Umbilical cord (tissue), 2 donors: ENCODE results near the gene KBTBD2. TPM values are rescaled to one million over a fixed set of nuclear protein-coding genes. Genes with fewer than 3 reads are reported as not detected.
A peak's percentile ranks its signal among the peaks of the same experiment; 100 is the strongest.
"Not testable (repeated sequence)": the region's sequence is repeated elsewhere in the genome, so short reads cannot be mapped to it uniquely, and the experiment has no call there.

Source experiments
- DNase-seq: peaks from one replicate; pipeline ENCODE4 v3.0.0-alpha.2; 2015; ENCODE audit warnings: low spot score
- total RNA-seq: library from RNA; depleted of rRNA; stranded (reverse); fragments of >200 nt; gene quantifications from one replicate; pipeline ENCODE4 v1.2.3, GENCODE V29; 2014; ENCODE audit warnings: low replicate concordance; ENCODE audit not compliant: insufficient read depth

The KBTBD2 gene
- total RNA-seq, 1 donor from 2014 or later = 74.6 TPM

GRCh38 chr7:32893722-32894121 is 2.2 kb upstream of the KBTBD2 start:
- DNase-seq = no peak

GRCh38 chr7:32893207-32893524 is 1.6 kb upstream of the KBTBD2 start:
- DNase-seq = peak; percentile 28

- DNase-seq = peak; percentile 83
These were observed 1.1 kb upstream of the KBTBD2 start for GRCh38 chr7:32892521-32893206.

- DNase-seq = peak; percentile 98
These were observed 400 bp upstream of the KBTBD2 start for GRCh38 chr7:32891800-32892520.

- DNase-seq = no peak
These were observed 842 bp downstream of the KBTBD2 start for GRCh38 chr7:32890793-32891042.

GRCh38 chr7:32890010-32890792 is 1.4 kb downstream of the KBTBD2 start:
- peak; percentile 71 for DNase-seq

GRCh38 chr7:32888505-32888904 is 3.1 kb downstream of the KBTBD2 start:
- no peak for DNase-seq

GRCh38 chr7:32887395-32887794 is 4.2 kb downstream of the KBTBD2 start:
- no peak for DNase-seq

- DNase-seq = no peak
These were observed 10.2 kb downstream of the KBTBD2 start for GRCh38 chr7:32881074-32881982.

- no peak for DNase-seq
These were observed 12.1 kb downstream of the KBTBD2 start for GRCh38 chr7:32879460-32879859.

- DNase-seq = not testable (repeated sequence)
These were observed 13.5 kb downstream of the KBTBD2 start for GRCh38 chr7:32878023-32878422.

- no peak for DNase-seq
These were observed 19.1 kb downstream of the KBTBD2 start for GRCh38 chr7:32872421-32872820.

- DNase-seq = no peak
These were observed 19.8 kb downstream of the KBTBD2 start for GRCh38 chr7:32871624-32872371.

GRCh38 chr7:32870298-32870697 is 21.3 kb downstream of the KBTBD2 start:
- no peak for DNase-seq

GRCh38 chr7:32869716-32870115 is 21.8 kb downstream of the KBTBD2 start:
- DNase-seq = no peak

- DNase-seq = no peak
These were observed 23.4 kb downstream of the KBTBD2 start for GRCh38 chr7:32868116-32868515.

GRCh38 chr7:32865448-32866030 is 26.0 kb downstream of the KBTBD2 start:
- no peak for DNase-seq

GRCh38 chr7:32863872-32864271 is 27.7 kb downstream of the KBTBD2 start:
- not testable (repeated sequence) for DNase-seq

GRCh38 chr7:32860090-32860489 is 31.5 kb downstream of the KBTBD2 start:
- DNase-seq = no peak

- DNase-seq = no peak
These were observed 32.9 kb downstream of the KBTBD2 start for GRCh38 chr7:32858648-32859047.

- DNase-seq = not testable (repeated sequence)
These were observed 34.5 kb downstream of the KBTBD2 start for GRCh38 chr7:32857063-32857462.
